Endothelial cell of umbilical vein (primary cell): ENCODE results near the gene OR5L2. TPM values are rescaled to one million over a fixed set of nuclear protein-coding genes. Genes with fewer than 3 reads are reported as not detected.

Experiments
- Bru-seq: library from RNA; stranded (reverse); fragments of 400-500 nt; gene quantifications from one replicate; lab custom pipeline; 2021; lab: Mats Ljungman, UMichigan
- BruChase-seq, 2 experiments: library from RNA; stranded (reverse); fragments of 400-500 nt; gene quantifications; one replicate each; lab custom pipeline; 2021; lab: Mats Ljungman, UMichigan
- BruUV-seq: library from RNA; stranded (reverse); fragments of 400-500 nt; replicated peaks from 2 replicates; lab custom pipeline; 2021; lab: Mats Ljungman, UMichigan
- CTCF ChIA-PET: fragments of 300-600, 350-600 bp; sonication (Branson Sonifier 250); formaldehyde crosslinking; loops from one replicate; lab custom pipeline; 2021; ENCODE audit warnings: antibody characterized with exemption, inconsistent platforms; lab: Charles Lee
- POLR2A ChIA-PET: fragments of 300-600, 350-600 bp; sonication (Branson Sonifier 250); formaldehyde crosslinking; loops from one replicate; lab custom pipeline; 2021; ENCODE audit warnings: antibody characterized with exemption, inconsistent platforms; lab: Charles Lee
- DNase-seq: peaks from one replicate; pipeline ENCODE4 v3.0.0-alpha.2; 2011; ENCODE audit warnings: low read depth, low spot score
- FAIRE-seq: peaks from 2 replicates; lab custom pipeline; 2011; peaks lifted over from hg19 to GRCh38; lab: Jason Lieb, UNC
- H2AFZ ChIP-seq: 2 replicates; pipeline ENCODE4 v1.6.0; 2012; ENCODE audit warnings: low read depth, low read length, control low read depth, inconsistent platforms
- H3K27ac ChIP-seq: 2 replicates; pipeline ENCODE4 v1.5.1; 2011; ENCODE audit warnings: low read depth, mild to moderate bottlenecking, control low read depth, low read length, moderate library complexity; ENCODE audit not compliant: insufficient read depth
- H3K27me3 ChIP-seq, 2 experiments: 2 replicates each; pipeline versions ENCODE4 v1.6.0 to v1.6.1; 2011; ENCODE audit warnings: low read length in 2 of 2, mixed read lengths in 1 of 2; ENCODE audit not compliant: control insufficient read depth in 2 of 2, insufficient read depth in 2 of 2
- H3K36me3 ChIP-seq, 2 experiments: 2 replicates in 1 of 2; 3 replicates in 1 of 2; pipeline ENCODE4 v1.5.1; 2011; ENCODE audit warnings: low read length in 2 of 2, mild to moderate bottlenecking in 1 of 2, moderate library complexity in 1 of 2; ENCODE audit not compliant: control insufficient read depth in 2 of 2, insufficient read depth in 2 of 2; ENCODE audit errors: extremely low read depth in 1 of 2
- H3K4me1 ChIP-seq: 3 replicates; pipeline ENCODE4 v1.5.1; 2011; ENCODE audit warnings: mild to moderate bottlenecking, low read length; ENCODE audit not compliant: control insufficient read depth, insufficient read depth; ENCODE audit errors: extremely low read depth
- H3K4me2 ChIP-seq: 2 replicates; pipeline ENCODE4 v1.6.1; 2011; ENCODE audit warnings: low read length, control low read depth, mixed read lengths; ENCODE audit not compliant: insufficient read depth
- H3K4me3 ChIP-seq, 3 experiments: fragments of 200-600 bp in 1 of 3; sonication (generic), shearing (Covaris generic) in 1 of 3; replicated peaks in 1 of 3; 2 replicates each; pipeline ENCODE4 v1.5.1; 2011 to 2016; ENCODE audit warnings: control low read depth in 3 of 3, low read length in 3 of 3, mild to moderate bottlenecking in 2 of 3, inconsistent platforms in 1 of 3, low read depth in 1 of 3, moderate library complexity in 1 of 3; ENCODE audit not compliant: insufficient read depth in 1 of 3
- H3K79me2 ChIP-seq: 2 replicates; pipeline ENCODE4 v1.6.0; 2012; ENCODE audit warnings: low read length, inconsistent platforms; ENCODE audit not compliant: control insufficient read depth, insufficient read depth
- H3K9ac ChIP-seq: replicated peaks from 2 replicates; pipeline ENCODE3; 2011; ENCODE audit warnings: low read length, control low read depth; ENCODE audit not compliant: insufficient read depth; ENCODE audit errors: extremely low read depth
- H3K9me1 ChIP-seq: replicated peaks from 3 replicates; pipeline ENCODE4 v1.6.0; 2011; ENCODE audit warnings: mild to moderate bottlenecking, low read length; ENCODE audit not compliant: control insufficient read depth, insufficient read depth; ENCODE audit errors: extremely low read depth
- H3K9me3 ChIP-seq: replicated peaks from 2 replicates; pipeline ENCODE4 v1.5.1; 2012; ENCODE audit warnings: low read length, inconsistent platforms; ENCODE audit not compliant: control insufficient read depth, insufficient read depth
- H4K20me1 ChIP-seq: replicated peaks from 2 replicates; pipeline ENCODE3; 2011; ENCODE audit warnings: mild to moderate bottlenecking, low read length; ENCODE audit not compliant: control insufficient read depth, insufficient read depth; ENCODE audit errors: extremely low read depth
- EZH2 ChIP-seq: IDR thresholded peaks from 2 replicates; pipeline ENCODE4 v1.6.1; 2012; ENCODE audit warnings: borderline replicate concordance, low read depth, mild to moderate bottlenecking, moderate library complexity, low read length, inconsistent platforms; ENCODE audit not compliant: severe bottlenecking
- FOS ChIP-seq: IDR thresholded peaks from 2 replicates; pipeline ENCODE4 v1.6.1; 2011; ENCODE audit warnings: mild to moderate bottlenecking, low read length, moderate library complexity, borderline replicate concordance; ENCODE audit not compliant: insufficient read depth
- GATA2 ChIP-seq: IDR thresholded peaks from 2 replicates; pipeline ENCODE4 v1.7.0; 2011; ENCODE audit warnings: low read depth, mild to moderate bottlenecking, moderate library complexity, mixed read lengths, low read length; ENCODE audit not compliant: insufficient read length, insufficient read depth
- JUN ChIP-seq: IDR thresholded peaks from 2 replicates; pipeline ENCODE4 v1.6.1; 2011; ENCODE audit warnings: borderline replicate concordance, low read depth; ENCODE audit not compliant: insufficient read length, insufficient read depth
- MYC ChIP-seq: IDR thresholded peaks from one replicate; pipeline ENCODE4 v1.6.1; 2011; ENCODE audit warnings: mild to moderate bottlenecking, low read depth, low read length
- POLR2A ChIP-seq: IDR thresholded peaks from 2 replicates; pipeline ENCODE4 v1.6.1; 2012; ENCODE audit warnings: low read depth, mild to moderate bottlenecking, control low read depth, low read length
- POLR2AphosphoS5 ChIP-seq: IDR thresholded peaks from 2 replicates; pipeline ENCODE4 v1.6.1; 2012; ENCODE audit warnings: low read depth, mild to moderate bottlenecking, control low read depth, low read length, moderate library complexity; ENCODE audit not compliant: insufficient read depth
- dilution Hi-C: fragments of 300-500 bp; cut with MboI; formaldehyde crosslinking; loops from one replicate; pipeline ENCODE4 v1.15.0; 2019; ENCODE audit warnings: low sequenced_read_pairs; ENCODE audit not compliant: extremely low pct_ligation_motif_present
- intact Hi-C: fragments of 100-400 bp; cut with micrococcal nuclease; formaldehyde crosslinking; loops from one replicate; pipeline ENCODE4 v1.10.0; 2022
- long read RNA-seq: library from polyadenylated mRNA; stranded (forward); transcript quantifications from one replicate; pipeline ENCODE4 v2.0.0, GENCODE V29; 2021
- polyA minus RNA-seq, 3 experiments: library from RNA; depleted of rRNA, polyadenylated mRNA; stranded (reverse); fragments of >200 nt; gene quantifications; 1 replicate in 1 of 3; 2 replicates in 2 of 3; pipeline ENCODE4 v1.2.3, GENCODE V29; 2011
- polyA plus RNA-seq, 4 experiments: library from polyadenylated mRNA; depleted of rRNA in 3 of 4; stranded (reverse) in 3 of 4; unstranded in 1 of 4; fragments of >200 nt; gene quantifications; 2 replicates each; pipeline versions ENCODE4 v1.2.1 to v1.2.3, GENCODE V29; 2011 to 2012; ENCODE audit warnings: missing spikeins in 1 of 4
- total RNA-seq: library from RNA; stranded (reverse); gene quantifications from 2 replicates; pipeline ENCODE4 v1.2.3, GENCODE V29; 2021
- TF ChIP-seq, protein P1 (sequence below): IDR thresholded peaks from 2 replicates; pipeline ENCODE4 v1.6.1; 2011; ENCODE audit not compliant: insufficient read depth, insufficient read length
- TF ChIP-seq, protein P2 (sequence below), 2 donors: IDR thresholded peaks; 1 replicate in 1 of 2; 2 replicates in 1 of 2; pipeline ENCODE4 v1.5.1; 2011; ENCODE audit warnings: low read length in 2 of 2, mild to moderate bottlenecking in 2 of 2, moderate library complexity in 2 of 2, control low read depth in 1 of 2, inconsistent platforms in 1 of 2, low read depth in 1 of 2; ENCODE audit not compliant: insufficient read depth in 1 of 2; ENCODE audit errors: extremely low read depth in 1 of 2

The OR5L2 gene
- not detected in 2 replicates for total RNA-seq
- polyA plus RNA-seq: not detected in 2 replicates
- polyA plus RNA-seq (2011; cell fraction: cytosol; rRNA removed): not detected in 2 replicates
- polyA plus RNA-seq (2011; cell fraction: nucleus; rRNA removed): not detected in 2 replicates
- not detected in 2 replicates for polyA plus RNA-seq (2012)
- polyA minus RNA-seq: not detected in 2 replicates
- polyA minus RNA-seq (2011; cell fraction: cytosol; rRNA and poly(A)+ RNA removed): not detected
- polyA minus RNA-seq (2011; cell fraction: nucleus; rRNA and poly(A)+ RNA removed): not detected in 2 replicates
- Bru-seq, nascent RNA: not detected
- BruChase-seq, experiment 1, labeled RNA remaining after a 6-hour chase: not detected
- not detected for BruChase-seq, experiment 2, labeled RNA remaining after a 2-hour chase
- long read RNA-seq: 0 reads

DNA sequence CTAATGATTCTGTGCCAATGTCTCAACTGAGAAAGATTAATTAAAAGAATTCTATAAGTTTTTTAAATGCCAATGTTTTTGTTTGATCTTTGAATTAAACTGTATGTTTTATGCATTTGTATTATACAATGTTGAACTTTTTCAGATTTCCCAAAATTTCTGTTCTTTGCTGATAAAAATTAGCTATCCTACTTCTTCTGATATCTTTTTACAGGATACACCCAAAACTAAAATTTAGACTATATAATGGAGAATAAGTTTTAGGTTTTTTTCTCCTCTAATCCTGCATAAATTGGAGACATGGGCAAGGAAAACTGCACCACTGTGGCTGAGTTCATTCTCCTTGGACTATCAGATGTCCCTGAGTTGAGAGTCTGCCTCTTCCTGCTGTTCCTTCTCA lies at the start of gene OR5L2:
Gene OR5L2, plus strand, starts transcription at position 301 of the 400 bp plus-strand sequence. Its CDS starts 0 bp downstream, at position 301.
- no peak for FAIRE-seq
- CTCF ChIA-PET: no interaction called here

More for the DNA sequence above, at the start of gene OR5L2:
- no peaks in the 10 kb centered on the region for H4K20me1 ChIP-seq
- no peak within 1 kb of the TSS for H3K4me3 ChIP-seq
- TF ChIP-seq, protein P1, sequence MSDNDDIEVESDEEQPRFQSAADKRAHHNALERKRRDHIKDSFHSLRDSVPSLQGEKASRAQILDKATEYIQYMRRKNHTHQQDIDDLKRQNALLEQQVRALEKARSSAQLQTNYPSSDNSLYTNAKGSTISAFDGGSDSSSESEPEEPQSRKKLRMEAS: no peak
- TF ChIP-seq POLR2A: no peak
- TF ChIP-seq, protein P2, sequence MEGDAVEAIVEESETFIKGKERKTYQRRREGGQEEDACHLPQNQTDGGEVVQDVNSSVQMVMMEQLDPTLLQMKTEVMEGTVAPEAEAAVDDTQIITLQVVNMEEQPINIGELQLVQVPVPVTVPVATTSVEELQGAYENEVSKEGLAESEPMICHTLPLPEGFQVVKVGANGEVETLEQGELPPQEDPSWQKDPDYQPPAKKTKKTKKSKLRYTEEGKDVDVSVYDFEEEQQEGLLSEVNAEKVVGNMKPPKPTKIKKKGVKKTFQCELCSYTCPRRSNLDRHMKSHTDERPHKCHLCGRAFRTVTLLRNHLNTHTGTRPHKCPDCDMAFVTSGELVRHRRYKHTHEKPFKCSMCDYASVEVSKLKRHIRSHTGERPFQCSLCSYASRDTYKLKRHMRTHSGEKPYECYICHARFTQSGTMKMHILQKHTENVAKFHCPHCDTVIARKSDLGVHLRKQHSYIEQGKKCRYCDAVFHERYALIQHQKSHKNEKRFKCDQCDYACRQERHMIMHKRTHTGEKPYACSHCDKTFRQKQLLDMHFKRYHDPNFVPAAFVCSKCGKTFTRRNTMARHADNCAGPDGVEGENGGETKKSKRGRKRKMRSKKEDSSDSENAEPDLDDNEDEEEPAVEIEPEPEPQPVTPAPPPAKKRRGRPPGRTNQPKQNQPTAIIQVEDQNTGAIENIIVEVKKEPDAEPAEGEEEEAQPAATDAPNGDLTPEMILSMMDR (IDR thresholded peaks at IDR 0.05; ENCODE audit: extremely low read depth in 1 of 2, insufficient read depth in 1 of 2, low read depth in 1 of 2, low read length in 2 of 2): no peak
- no peak for TF ChIP-seq JUN
- no peak for TF ChIP-seq POLR2AphosphoS5
- TF ChIP-seq GATA2: no peak
- no peak for TF ChIP-seq FOS
- no peak for TF ChIP-seq MYC
- no peak for TF ChIP-seq EZH2
- no TSS peak for BruUV-seq
- intact Hi-C loops: no loop called here
- no peak within 1 kb of the TSS for H3K9ac ChIP-seq
- H3K27me3 ChIP-seq: no peaks in the 10 kb centered on the region
- no peak within 1 kb of the TSS for H2AFZ ChIP-seq
- no peak within 1 kb of the TSS for H3K4me2 ChIP-seq
- no peak within 1 kb of the TSS for H3K27ac ChIP-seq
- H3K79me2 ChIP-seq: no peaks in the 10 kb centered on the region
- H3K9me3 ChIP-seq: peaks cover 7% of the 10 kb centered on the region
- DNase-seq: no peak
- no peaks in the 10 kb centered on the region for H3K36me3 ChIP-seq
- H3K4me1 ChIP-seq: no peaks in the 10 kb centered on the region
- H3K9me1 ChIP-seq: no peaks in the 10 kb centered on the region
- POLR2A ChIA-PET: no interaction called here
- dilution Hi-C loops: no loop called here
